AG09309 (cell line): ENCODE data around the gene SIDT1.
"Not testable (repeated sequence)": the region's sequence is repeated elsewhere in the genome, so short reads cannot be mapped to it uniquely, and the experiment has no call there.

Experiments
- DNase-seq: peaks from one replicate; pipeline ENCODE4 v3.0.0-alpha.2; 2010; ENCODE audit warnings: low read depth
- H3K4me3 ChIP-seq: 2 replicates; pipeline ENCODE4 v1.5.1; 2011; ENCODE audit warnings: mild to moderate bottlenecking, low read depth, low read length, moderate library complexity; ENCODE audit not compliant: control insufficient read depth
- TF ChIP-seq, protein P1 (sequence below): IDR thresholded peaks from 2 replicates; pipeline ENCODE4 v1.5.1; 2011; ENCODE audit warnings: mild to moderate bottlenecking, low read depth, low read length, inconsistent platforms; ENCODE audit not compliant: insufficient read depth, control insufficient read depth; ENCODE audit errors: missing control alignments

SIDT1 gene

DNA sequence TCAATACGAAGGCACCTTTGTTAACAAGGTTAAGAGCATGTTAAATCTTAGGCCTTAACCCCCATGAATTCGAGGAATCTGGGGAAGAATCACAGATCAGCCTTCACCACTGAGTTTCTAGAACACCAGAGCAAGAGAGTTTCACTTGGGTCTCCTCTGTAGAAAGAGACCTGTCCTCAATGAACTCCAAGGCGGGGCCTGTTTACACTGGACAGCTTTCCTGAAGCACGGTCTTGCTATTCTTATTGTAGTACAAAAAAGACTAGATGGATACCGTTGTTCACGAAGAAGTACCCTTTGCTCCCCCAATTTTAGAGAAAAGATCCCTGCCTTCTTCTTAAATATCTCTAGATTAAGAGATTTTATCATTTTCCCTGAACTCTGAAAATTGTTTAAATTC lies 99.2 kb downstream of the SIDT1 start:
- no peak overlapping the region for H3K4me3 ChIP-seq
- TF ChIP-seq, protein P1, sequence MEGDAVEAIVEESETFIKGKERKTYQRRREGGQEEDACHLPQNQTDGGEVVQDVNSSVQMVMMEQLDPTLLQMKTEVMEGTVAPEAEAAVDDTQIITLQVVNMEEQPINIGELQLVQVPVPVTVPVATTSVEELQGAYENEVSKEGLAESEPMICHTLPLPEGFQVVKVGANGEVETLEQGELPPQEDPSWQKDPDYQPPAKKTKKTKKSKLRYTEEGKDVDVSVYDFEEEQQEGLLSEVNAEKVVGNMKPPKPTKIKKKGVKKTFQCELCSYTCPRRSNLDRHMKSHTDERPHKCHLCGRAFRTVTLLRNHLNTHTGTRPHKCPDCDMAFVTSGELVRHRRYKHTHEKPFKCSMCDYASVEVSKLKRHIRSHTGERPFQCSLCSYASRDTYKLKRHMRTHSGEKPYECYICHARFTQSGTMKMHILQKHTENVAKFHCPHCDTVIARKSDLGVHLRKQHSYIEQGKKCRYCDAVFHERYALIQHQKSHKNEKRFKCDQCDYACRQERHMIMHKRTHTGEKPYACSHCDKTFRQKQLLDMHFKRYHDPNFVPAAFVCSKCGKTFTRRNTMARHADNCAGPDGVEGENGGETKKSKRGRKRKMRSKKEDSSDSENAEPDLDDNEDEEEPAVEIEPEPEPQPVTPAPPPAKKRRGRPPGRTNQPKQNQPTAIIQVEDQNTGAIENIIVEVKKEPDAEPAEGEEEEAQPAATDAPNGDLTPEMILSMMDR: no peak
- DNase-seq: no peak

DNA sequence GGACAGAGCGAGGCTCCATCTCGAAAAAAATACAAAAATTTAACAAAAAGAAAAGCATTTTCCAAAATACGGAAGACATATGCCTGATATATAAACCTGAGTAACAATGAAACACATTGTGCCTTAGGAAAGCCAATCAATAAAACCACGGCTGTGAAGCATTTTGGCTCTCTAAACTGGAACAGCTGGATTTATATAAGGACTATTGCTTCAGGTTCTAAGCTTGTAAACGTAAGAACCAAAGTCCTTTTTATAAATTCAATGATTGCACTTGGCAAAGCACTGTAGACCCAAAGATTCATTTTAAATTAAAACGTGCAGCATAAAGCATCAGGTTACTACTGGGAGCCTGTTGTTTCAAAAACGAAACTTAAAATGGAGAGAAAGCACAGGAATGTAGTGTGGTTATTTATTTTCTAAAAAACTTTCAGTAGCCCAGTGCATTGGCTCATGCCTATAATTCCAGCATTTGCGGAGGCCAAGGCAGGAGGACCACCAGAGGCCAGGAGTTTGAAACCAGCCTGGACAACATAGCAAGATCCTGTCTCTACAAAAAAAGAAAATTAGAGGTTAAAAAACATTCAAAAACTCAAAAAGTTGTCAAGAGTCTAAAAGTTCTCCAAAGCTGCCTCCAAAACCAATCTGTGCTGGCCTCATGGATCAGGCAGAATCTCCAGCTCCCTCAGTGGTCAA lies 102.6 kb downstream of the SIDT1 start:
- DNase-seq: no peak
- TF ChIP-seq, protein P1: no peak
- no peak overlapping the region for H3K4me3 ChIP-seq

- H3K4me3 ChIP-seq, DNase-seq: not testable (repeated sequence)
Measured at GRCh38 chr3:113636034-113636433, 103.7 kb downstream of the SIDT1 start.

DNA sequence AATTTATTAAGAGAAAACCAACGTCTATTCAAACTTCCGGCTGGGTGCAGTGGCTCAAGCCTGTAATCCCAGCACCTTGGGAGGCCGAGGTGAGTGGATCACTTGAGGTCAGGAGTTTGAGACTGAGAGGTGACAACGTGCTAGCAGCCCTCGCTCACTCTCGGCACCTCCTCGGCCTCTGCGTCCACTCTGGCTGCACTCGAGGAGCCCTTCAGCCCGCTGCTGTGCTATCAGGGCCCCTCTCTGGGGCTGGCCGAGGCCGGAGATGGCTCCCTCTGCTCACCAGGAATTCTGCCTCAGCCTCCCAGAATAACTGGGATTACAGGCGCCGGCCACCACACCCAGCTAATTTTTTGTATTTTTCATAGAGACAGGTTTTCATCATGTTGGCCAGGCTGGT lies 105.4 kb downstream of the SIDT1 start:
- H3K4me3 ChIP-seq: no peak overlapping the region
- no peak for DNase-seq
- TF ChIP-seq, protein P1: no peak

GRCh38 chr3:113638910-113639309 lies 106.6 kb downstream of the SIDT1 start:
- no peak overlapping the region for H3K4me3 ChIP-seq
- no peak for DNase-seq
- TF ChIP-seq, protein P1: no peak

DNA sequence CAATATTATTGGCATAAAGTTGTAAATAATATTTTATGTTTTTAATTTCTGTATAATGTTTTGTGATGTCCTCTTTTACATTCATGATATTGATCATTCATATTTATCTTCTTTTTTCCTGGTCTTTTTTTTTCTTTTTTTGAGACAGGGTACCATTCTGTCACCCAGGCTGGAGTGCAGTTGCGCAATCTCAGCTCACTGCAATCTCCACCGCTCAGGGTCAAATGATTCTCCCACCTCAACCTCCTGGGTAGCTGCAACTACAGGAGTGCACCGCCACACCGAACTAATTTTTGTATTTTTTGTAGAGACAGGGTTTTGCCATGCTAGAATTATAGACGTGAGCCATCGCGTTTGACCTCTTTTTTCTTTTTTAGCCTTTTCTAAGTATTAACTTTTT lies 111.2 kb downstream of the SIDT1 start:
- TF ChIP-seq, protein P1: no peak
- no peak overlapping the region for H3K4me3 ChIP-seq
- DNase-seq: no peak

- no peak for DNase-seq
- H3K4me3 ChIP-seq: no peak overlapping the region
- TF ChIP-seq, protein P1: no peak
Measured at GRCh38 chr3:113648524-113648923, 116.2 kb downstream of the SIDT1 start.
